ENCODE data around the gene GUCD1.

Gene GUCD1

GRCh38 chr22:24518228-24518627 is 36.7 kb downstream of the GUCD1 start:
- ChIA-PET POLR2A (no interaction called here), CTCF (interaction anchor here (0.8 to 4.2 kb wide), 7 partner anchors 8 to 189 kb away, joined by 3 to 23 read pairs (median 3); no protein-coding TSS in a partner anchor)
- no peak for DNase-seq (ENCODE audit: extremely low spot score)
- TF ChIP-seq, protein P1, sequence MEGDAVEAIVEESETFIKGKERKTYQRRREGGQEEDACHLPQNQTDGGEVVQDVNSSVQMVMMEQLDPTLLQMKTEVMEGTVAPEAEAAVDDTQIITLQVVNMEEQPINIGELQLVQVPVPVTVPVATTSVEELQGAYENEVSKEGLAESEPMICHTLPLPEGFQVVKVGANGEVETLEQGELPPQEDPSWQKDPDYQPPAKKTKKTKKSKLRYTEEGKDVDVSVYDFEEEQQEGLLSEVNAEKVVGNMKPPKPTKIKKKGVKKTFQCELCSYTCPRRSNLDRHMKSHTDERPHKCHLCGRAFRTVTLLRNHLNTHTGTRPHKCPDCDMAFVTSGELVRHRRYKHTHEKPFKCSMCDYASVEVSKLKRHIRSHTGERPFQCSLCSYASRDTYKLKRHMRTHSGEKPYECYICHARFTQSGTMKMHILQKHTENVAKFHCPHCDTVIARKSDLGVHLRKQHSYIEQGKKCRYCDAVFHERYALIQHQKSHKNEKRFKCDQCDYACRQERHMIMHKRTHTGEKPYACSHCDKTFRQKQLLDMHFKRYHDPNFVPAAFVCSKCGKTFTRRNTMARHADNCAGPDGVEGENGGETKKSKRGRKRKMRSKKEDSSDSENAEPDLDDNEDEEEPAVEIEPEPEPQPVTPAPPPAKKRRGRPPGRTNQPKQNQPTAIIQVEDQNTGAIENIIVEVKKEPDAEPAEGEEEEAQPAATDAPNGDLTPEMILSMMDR (IDR thresholded peaks at IDR 0.05; ENCODE audit: control extremely low read depth, extremely low read depth, low read depth, missing control alignments): no peak

DNA sequence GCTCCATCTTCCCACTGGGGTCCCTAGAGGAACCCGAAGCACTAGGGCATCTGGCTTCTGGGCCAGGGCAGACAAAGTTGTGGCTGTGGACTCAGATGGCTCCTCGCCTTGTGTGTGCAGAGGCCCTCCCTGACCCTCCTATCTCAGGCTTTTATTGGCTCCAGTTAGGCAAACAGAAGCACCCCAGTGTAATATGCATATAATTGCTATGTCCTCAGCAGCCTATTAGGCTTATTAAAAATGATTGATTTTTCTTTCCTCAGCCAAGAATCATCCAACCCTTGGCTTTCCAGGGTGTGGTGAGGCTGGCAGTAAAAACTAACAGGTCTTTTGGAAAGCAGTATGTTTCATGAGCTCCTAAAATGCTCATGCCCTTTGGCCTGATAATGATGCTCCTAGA is 37.5 kb downstream of the GUCD1 start:
- TF ChIP-seq, protein P1 (IDR thresholded peaks at IDR 0.05; ENCODE audit: control extremely low read depth, extremely low read depth, low read depth, missing control alignments): no peak
- ChIA-PET CTCF (interaction anchor here (0.9 to 4.2 kb wide), 8 partner anchors 8 to 194 kb away, joined by 3 to 23 read pairs (median 3); no protein-coding TSS in a partner anchor), POLR2A (no interaction called here)
- no peak for DNase-seq (ENCODE audit: extremely low spot score)

DNA sequence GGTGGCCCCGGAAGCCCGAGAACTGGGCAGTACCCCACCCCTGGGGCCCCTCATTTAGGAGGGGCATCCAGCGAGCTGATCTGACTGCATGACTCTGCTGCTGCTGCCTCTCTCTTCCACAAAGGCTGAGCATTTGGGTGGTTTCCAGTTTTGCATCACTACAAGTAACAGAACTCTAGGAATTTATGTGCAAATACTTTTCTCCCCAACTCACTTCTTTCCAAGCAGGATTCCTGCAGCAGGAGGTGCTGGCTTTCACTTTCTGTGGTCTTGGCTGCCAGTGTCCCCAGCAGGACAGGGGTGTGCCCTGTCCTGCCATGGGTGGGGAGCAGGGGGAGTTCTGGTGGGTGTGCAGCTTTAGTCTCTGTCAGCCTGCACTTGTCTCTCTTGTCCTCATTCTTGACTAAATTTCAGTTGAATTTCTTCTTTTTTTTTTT is 38.6 kb downstream of the GUCD1 start:
- TF ChIP-seq, protein P1 (IDR thresholded peaks at IDR 0.05; ENCODE audit: control extremely low read depth, extremely low read depth, low read depth, missing control alignments): no peak
- POLR2A ChIA-PET: no interaction called here
- peak; percentile 52 for DNase-seq (ENCODE audit: extremely low spot score)
- CTCF ChIA-PET: interaction anchor here (1.0 to 4.2 kb wide), 5 partner anchors 8 to 190 kb away, joined by 3 to 23 read pairs (median 3); no protein-coding TSS in a partner anchor

GRCh38 chr22:24515027-24515338 is 40.0 kb downstream of the GUCD1 start:
- TF ChIP-seq, protein P1 (IDR thresholded peaks at IDR 0.05; ENCODE audit: control extremely low read depth, extremely low read depth, low read depth, missing control alignments): no peak
- POLR2A ChIA-PET: no interaction called here
- no peak for DNase-seq (ENCODE audit: extremely low spot score)
- CTCF ChIA-PET: interaction anchor here (1.0 to 4.2 kb wide), 4 partner anchors 9 to 91 kb away, joined by 3 to 23 read pairs (median 3); no protein-coding TSS in a partner anchor

- POLR2A ChIA-PET: no interaction called here
- peak; percentile 50 for DNase-seq (ENCODE audit: extremely low spot score)
- CTCF ChIA-PET: interaction anchor here (0.7 to 4.2 kb wide), 4 partner anchors 11 to 90 kb away, joined by 3 to 23 read pairs (median 3); no protein-coding TSS in a partner anchor
- TF ChIP-seq, protein P1 (IDR thresholded peaks at IDR 0.05; ENCODE audit: control extremely low read depth, extremely low read depth, low read depth, missing control alignments): no peak
Measured at GRCh38 chr22:24514241-24515026, 40.5 kb downstream of the GUCD1 start.

DNA sequence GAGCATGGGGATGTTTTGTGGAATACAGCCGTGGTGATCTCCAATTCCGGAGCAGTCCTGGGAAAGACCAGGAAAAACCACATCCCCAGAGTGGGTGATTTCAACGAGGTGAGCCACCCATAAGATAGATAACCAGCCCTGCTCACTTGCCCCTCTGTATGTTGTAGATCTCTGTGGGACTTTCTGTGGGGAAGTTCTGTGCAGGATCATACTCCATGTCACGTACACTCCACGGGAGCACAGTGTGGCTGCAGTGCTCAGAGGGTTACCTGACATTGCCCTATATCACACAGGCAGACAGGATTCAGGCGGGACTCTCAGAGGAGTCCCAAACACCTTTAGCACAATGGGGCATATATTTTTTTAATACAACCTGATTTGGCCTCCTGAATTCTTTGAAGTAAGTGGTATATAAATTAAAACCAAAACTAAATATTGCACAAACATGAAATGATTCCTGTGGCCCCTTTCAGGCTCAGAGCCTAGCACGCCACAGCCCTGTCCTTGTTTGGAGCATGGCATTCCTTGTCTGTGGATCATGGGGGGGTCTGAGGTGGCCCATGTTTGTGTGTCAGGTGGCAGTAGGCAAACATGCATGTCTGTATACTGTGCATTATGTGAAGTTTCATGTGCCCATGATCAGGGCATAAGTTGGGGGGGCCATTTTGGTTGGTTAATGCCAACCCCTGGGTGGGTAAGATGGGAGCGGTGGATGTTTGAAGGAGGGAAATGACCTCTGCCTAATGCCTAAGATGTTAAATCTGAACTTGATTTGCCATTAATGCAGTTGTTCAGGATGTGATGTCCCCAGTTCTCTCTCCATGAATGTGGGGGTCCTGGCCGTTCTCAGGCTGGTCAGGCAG is 41.3 kb downstream of the GUCD1 start:
- CTCF ChIA-PET: interaction anchor here (0.7 to 4.2 kb wide), 3 partner anchors 10 to 58 kb away, joined by 3 to 23 read pairs (median 3); no protein-coding TSS in a partner anchor
- no peak for DNase-seq (ENCODE audit: extremely low spot score)
- TF ChIP-seq, protein P1 (IDR thresholded peaks at IDR 0.05; ENCODE audit: control extremely low read depth, extremely low read depth, low read depth, missing control alignments): no peak
- POLR2A ChIA-PET: no interaction called here

Measured in GM10248 (cell line).